PC-3 (cell line): ENCODE data around the gene TPX2.

Experiments used
- CTCF ChIP-seq: fragments of 300-600 bp; sonication (generic); conservative IDR thresholded peaks from 2 replicates; pipeline ENCODE4 v1.5.1; 2017; ENCODE audit warnings: antibody characterized with exemption, low read depth, mild to moderate bottlenecking, low read length
- EZH2 ChIP-seq: fragments of 300-600 bp; sonication (generic); IDR thresholded peaks from one replicate; pipeline ENCODE4 v1.6.1; 2017; ENCODE audit warnings: antibody characterized with exemption, mild to moderate bottlenecking, low read length; ENCODE audit not compliant: unreplicated experiment
- EZH2phosphoT487 ChIP-seq: fragments of 300-600 bp; sonication (generic); IDR thresholded peaks from 2 replicates; pipeline ENCODE4 v1.6.1; 2018; ENCODE audit warnings: mild to moderate bottlenecking, antibody characterized with exemption, low read length, borderline replicate concordance

GRCh38 chr20:31747640-31748039 is 8.6 kb downstream of the TPX2 start:
- TF ChIP-seq CTCF, result no peak
- no peak for TF ChIP-seq EZH2phosphoT487
- TF ChIP-seq EZH2, result no peak
